Measurements from ENCODE around the gene OR7G2.

OR7G2 gene

DNA sequence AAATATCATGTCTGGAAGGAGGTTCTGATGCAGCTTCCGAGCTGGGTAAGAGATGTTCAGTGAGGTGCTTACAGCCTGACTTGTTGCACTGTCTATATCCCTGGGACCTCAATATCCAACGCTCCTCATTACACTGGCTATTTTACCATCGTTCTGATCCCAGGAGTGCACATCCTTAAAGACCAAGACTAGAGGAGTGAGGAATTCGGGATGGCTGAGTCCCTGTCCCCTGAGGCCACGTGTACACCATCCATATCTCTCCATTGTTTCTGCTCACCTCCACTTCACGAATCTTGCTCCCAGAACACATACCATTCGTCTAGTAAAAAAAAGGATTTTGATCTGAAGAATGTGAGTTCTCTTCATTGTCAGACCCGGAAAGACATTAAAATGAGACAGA lies at the start of gene OR7G2:
Gene OR7G2, minus strand, starts transcription at position 101 of the 400 bp plus-strand sequence. CDS start 4,232 bp downstream, outside the sequence.
- peaks cover 11% of the 10 kb centered on the region for H3K27me3 ChIP-seq (ENCODE audit: insufficient read depth, low read length)
- H3K36me3 ChIP-seq (ENCODE audit: insufficient read depth, low read length), result no peaks in the 10 kb centered on the region
- no peaks in the 10 kb centered on the region for H3K79me2 ChIP-seq (ENCODE audit: control insufficient read depth, insufficient read depth, low read length, unreplicated experiment)
- H3K27ac ChIP-seq (ENCODE audit: low read depth, low read length), result no peak within 1 kb of the TSS
- H3K4me1 ChIP-seq (ENCODE audit: control insufficient read depth, insufficient read depth, low read length, unreplicated experiment), result no peaks in the 10 kb centered on the region
- H3K4me3 ChIP-seq (ENCODE audit: low read depth, low read length), result no peak within 1 kb of the TSS
- no peak within 1 kb of the TSS for H2AFZ ChIP-seq (ENCODE audit: low read length, unreplicated experiment)

DNA sequence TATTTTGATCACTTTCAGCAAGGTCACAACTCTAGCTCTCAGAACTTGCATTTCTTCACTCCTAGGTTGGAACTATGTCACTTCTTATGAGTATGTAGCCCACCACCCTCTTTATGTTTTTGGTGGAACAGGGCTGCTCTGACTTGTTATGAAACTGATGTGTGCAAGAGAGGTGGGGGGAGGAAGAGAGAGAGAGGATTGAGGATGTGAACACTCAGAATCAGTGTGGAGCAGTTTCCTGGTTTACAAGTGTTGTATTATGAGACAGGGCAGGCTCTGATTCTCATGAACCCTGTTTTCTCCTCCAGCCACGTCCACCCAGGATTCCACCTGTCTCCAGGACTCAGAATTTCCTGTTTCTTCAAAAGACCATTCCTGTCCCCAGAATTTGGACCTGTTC lies 49.0 kb upstream of the OR7G2 start:
- peaks cover 77% of the 10 kb centered on the region for H3K36me3 ChIP-seq (ENCODE audit: insufficient read depth, low read length)
- no peak overlapping the region for H2AFZ ChIP-seq (ENCODE audit: low read length, unreplicated experiment)
- no peaks in the 10 kb centered on the region for H3K4me1 ChIP-seq (ENCODE audit: control insufficient read depth, insufficient read depth, low read length, unreplicated experiment)
- H3K79me2 ChIP-seq (ENCODE audit: control insufficient read depth, insufficient read depth, low read length, unreplicated experiment), result peaks cover 47% of the 10 kb centered on the region
- H3K27me3 ChIP-seq (ENCODE audit: insufficient read depth, low read length), result no peaks in the 10 kb centered on the region
- H3K4me3 ChIP-seq (ENCODE audit: low read depth, low read length), result no peak overlapping the region
- no peak overlapping the region for H3K27ac ChIP-seq (ENCODE audit: low read depth, low read length)

DNA sequence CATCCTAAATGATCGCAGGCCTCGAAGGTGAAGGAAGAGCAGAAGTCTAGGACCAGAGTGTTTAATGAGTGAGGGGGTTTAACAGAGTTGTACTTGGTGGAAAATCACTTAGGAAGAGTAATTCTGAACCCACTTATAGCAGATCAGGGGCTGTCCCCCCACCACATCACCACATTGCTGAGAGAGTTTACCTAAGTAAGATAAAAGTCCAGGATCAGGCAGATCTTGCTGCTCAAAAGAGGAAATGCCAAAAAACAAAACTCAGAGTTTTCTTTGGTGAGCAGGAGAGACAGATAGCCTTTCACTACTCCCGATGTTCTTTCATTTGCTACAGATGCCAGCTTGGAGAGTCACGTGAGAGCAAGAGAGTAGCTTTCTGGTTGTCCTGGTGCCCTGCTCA lies 48.3 kb upstream of the OR7G2 start:
- Histone ChIP-seq H3K4me1 (ENCODE audit: control insufficient read depth, insufficient read depth, low read length, unreplicated experiment) (no peaks in the 10 kb centered on the region), H2AFZ (ENCODE audit: low read length, unreplicated experiment) (no peak overlapping the region), H3K79me2 (ENCODE audit: control insufficient read depth, insufficient read depth, low read length, unreplicated experiment) (peaks cover 54% of the 10 kb centered on the region), H3K36me3 (ENCODE audit: insufficient read depth, low read length) (peaks cover 72% of the 10 kb centered on the region), H3K27me3 (ENCODE audit: insufficient read depth, low read length) (no peaks in the 10 kb centered on the region), H3K27ac (ENCODE audit: low read depth, low read length) (no peak overlapping the region), H3K4me3 (ENCODE audit: low read depth, low read length) (no peak overlapping the region)

DNA sequence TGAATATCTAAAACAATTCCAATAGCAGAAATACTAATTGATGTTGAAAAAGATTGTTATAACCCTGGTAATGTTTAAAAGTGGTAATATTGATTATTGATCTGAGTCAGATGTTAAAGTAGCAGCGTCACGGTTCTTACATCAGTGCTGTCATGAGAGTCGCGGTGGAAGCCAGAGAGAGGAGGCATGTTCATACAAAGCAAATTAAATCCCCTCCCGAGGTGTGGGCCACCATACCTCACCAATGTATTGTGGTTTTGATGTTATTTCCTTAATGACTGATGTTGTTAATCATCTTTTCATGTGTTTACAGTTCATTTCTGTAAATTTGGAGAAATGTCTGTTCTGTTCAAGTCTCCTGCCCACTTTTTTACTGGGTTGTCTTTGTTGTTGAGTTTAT lies 44.1 kb upstream of the OR7G2 start:
- H2AFZ ChIP-seq (ENCODE audit: low read length, unreplicated experiment), result no peak overlapping the region
- no peak overlapping the region for H3K4me3 ChIP-seq (ENCODE audit: low read depth, low read length)
- peaks cover 90% of the 10 kb centered on the region for H3K79me2 ChIP-seq (ENCODE audit: control insufficient read depth, insufficient read depth, low read length, unreplicated experiment)
- H3K4me1 ChIP-seq (ENCODE audit: control insufficient read depth, insufficient read depth, low read length, unreplicated experiment), result no peaks in the 10 kb centered on the region
- H3K27me3 ChIP-seq (ENCODE audit: insufficient read depth, low read length), result no peaks in the 10 kb centered on the region
- H3K36me3 ChIP-seq (ENCODE audit: insufficient read depth, low read length), result peaks cover 43% of the 10 kb centered on the region
- H3K27ac ChIP-seq (ENCODE audit: low read depth, low read length), result no peak overlapping the region

DNA sequence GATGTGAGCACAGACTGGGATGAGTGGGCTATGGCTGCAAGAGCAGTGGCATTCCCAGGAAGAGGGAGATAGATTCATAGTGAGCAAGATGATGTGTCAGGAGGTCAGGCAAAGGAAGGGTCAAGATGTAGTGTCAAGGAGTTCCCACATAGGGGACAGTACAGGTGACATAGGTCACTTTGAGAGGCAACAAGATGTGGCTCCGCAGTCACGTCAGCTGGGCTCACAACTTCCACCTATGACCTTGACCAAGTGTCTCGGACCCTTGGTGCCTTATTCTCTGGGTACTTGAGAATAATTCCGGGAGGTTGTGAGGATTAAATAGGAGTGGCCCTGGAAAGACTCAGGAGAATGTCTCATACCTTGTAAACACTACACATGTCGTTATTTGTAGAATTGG lies 43.4 kb upstream of the OR7G2 start:
- H2AFZ ChIP-seq (ENCODE audit: low read length, unreplicated experiment), result no peak overlapping the region
- no peak overlapping the region for H3K4me3 ChIP-seq (ENCODE audit: low read depth, low read length)
- no peak overlapping the region for H3K27ac ChIP-seq (ENCODE audit: low read depth, low read length)
- no peaks in the 10 kb centered on the region for H3K27me3 ChIP-seq (ENCODE audit: insufficient read depth, low read length)
- peaks cover 94% of the 10 kb centered on the region for H3K79me2 ChIP-seq (ENCODE audit: control insufficient read depth, insufficient read depth, low read length, unreplicated experiment)
- peaks cover 38% of the 10 kb centered on the region for H3K36me3 ChIP-seq (ENCODE audit: insufficient read depth, low read length)
- H3K4me1 ChIP-seq (ENCODE audit: control insufficient read depth, insufficient read depth, low read length, unreplicated experiment), result no peaks in the 10 kb centered on the region

DNA sequence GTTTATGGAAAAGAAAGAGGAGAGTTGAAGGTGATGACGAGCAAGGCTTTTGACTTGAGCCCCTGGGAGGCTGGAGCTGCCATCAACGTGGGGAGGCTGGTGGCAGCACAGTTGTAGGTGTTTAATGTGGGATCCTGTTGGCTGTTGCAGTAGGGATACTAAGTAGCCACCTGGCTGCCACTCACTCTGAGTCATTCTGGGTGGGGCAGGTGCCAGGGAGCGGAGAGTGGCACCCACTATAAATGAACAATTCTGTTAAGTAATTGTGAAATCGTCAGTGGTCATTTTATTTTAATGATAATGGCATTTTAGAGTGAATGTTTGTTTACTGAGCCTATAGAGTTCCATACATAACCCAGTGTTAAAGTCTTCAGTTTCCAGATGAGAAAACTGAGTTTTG lies 42.7 kb upstream of the OR7G2 start:
- no peaks in the 10 kb centered on the region for H3K27me3 ChIP-seq (ENCODE audit: insufficient read depth, low read length)
- H3K4me1 ChIP-seq (ENCODE audit: control insufficient read depth, insufficient read depth, low read length, unreplicated experiment), result no peaks in the 10 kb centered on the region
- no peak overlapping the region for H3K4me3 ChIP-seq (ENCODE audit: low read depth, low read length)
- H3K79me2 ChIP-seq (ENCODE audit: control insufficient read depth, insufficient read depth, low read length, unreplicated experiment), result peaks cover 95% of the 10 kb centered on the region
- no peak overlapping the region for H2AFZ ChIP-seq (ENCODE audit: low read length, unreplicated experiment)
- no peak overlapping the region for H3K27ac ChIP-seq (ENCODE audit: low read depth, low read length)
- peaks cover 37% of the 10 kb centered on the region for H3K36me3 ChIP-seq (ENCODE audit: insufficient read depth, low read length)

DNA sequence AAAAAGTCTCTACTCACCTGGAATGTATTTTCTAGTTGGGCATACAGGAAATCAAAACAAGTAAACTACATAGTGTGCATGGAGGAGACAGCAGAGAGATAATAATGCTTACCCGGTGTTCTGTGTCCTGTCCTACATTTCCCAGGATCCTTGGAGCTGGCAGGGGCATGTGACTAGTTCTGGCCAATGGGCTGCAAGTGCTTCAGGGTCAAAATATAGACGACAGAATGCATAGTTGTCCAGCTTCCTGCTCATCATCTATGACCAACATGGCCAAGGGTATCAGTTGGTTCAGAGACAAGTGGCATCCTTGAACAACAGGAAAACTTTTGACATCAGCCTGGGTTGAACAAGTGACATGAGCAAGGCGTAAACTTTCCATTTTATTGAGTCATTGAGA lies 41.4 kb upstream of the OR7G2 start:
- Histone ChIP-seq H3K27me3 (ENCODE audit: insufficient read depth, low read length) (no peaks in the 10 kb centered on the region), H3K4me1 (ENCODE audit: control insufficient read depth, insufficient read depth, low read length, unreplicated experiment) (no peaks in the 10 kb centered on the region), H3K36me3 (ENCODE audit: insufficient read depth, low read length) (peaks cover 42% of the 10 kb centered on the region), H3K79me2 (ENCODE audit: control insufficient read depth, insufficient read depth, low read length, unreplicated experiment) (peaks cover 94% of the 10 kb centered on the region), H2AFZ (ENCODE audit: low read length, unreplicated experiment) (no peak overlapping the region), H3K27ac (ENCODE audit: low read depth, low read length) (no peak overlapping the region), H3K4me3 (ENCODE audit: low read depth, low read length) (no peak overlapping the region)

DNA sequence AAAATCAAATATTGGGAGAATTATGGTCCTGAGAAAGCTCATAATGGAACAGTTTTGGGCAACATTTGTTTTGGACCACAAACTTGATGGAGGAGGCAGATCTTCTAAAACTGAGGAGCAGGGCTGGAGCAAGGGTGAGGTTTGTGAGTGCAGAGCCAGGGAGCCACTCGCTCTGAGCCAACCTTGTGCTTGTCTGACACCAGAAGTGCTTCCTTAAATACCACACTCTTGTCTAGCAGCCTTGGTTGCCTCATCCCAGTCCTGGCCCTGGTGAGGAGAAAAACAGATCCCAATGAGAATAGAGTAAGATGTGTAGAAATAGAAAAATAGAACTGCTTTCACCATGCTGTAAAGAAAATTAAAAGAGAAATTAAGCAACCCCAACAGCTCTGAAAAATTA lies 39.6 kb upstream of the OR7G2 start:
- H2AFZ ChIP-seq (ENCODE audit: low read length, unreplicated experiment), result no peak overlapping the region
- H3K27me3 ChIP-seq (ENCODE audit: insufficient read depth, low read length), result no peaks in the 10 kb centered on the region
- peaks cover 36% of the 10 kb centered on the region for H3K36me3 ChIP-seq (ENCODE audit: insufficient read depth, low read length)
- H3K4me1 ChIP-seq (ENCODE audit: control insufficient read depth, insufficient read depth, low read length, unreplicated experiment), result peaks cover 4% of the 10 kb centered on the region
- no peak overlapping the region for H3K27ac ChIP-seq (ENCODE audit: low read depth, low read length)
- H3K79me2 ChIP-seq (ENCODE audit: control insufficient read depth, insufficient read depth, low read length, unreplicated experiment), result peaks cover 95% of the 10 kb centered on the region
- H3K4me3 ChIP-seq (ENCODE audit: low read depth, low read length), result no peak overlapping the region

DNA sequence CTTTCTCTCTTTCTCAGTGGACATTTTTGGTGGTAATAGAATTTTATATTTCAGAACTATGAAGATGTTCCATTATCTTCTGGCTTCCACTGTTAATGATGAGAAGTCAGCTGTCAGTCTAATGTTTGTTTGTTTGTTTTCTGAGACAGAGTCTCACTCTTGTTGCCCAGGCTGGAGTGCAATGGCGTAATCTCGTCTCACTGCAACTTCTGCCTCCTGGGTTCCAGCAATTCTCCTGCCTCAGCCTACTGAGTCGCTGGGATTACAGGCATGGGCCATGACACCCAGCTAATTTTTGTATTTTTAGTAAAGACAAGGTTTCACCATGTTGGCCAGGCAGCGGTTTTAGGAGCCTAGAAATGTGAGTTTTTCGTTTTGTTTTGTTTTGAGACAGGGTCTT lies 37.6 kb upstream of the OR7G2 start:
- Histone ChIP-seq H3K4me1 (ENCODE audit: control insufficient read depth, insufficient read depth, low read length, unreplicated experiment) (peaks cover 11% of the 10 kb centered on the region), H3K27me3 (ENCODE audit: insufficient read depth, low read length) (no peaks in the 10 kb centered on the region), H3K36me3 (ENCODE audit: insufficient read depth, low read length) (peaks cover 30% of the 10 kb centered on the region), H3K4me3 (ENCODE audit: low read depth, low read length) (no peak overlapping the region), H3K27ac (ENCODE audit: low read depth, low read length) (no peak overlapping the region), H3K79me2 (ENCODE audit: control insufficient read depth, insufficient read depth, low read length, unreplicated experiment) (peaks cover 93% of the 10 kb centered on the region), H2AFZ (ENCODE audit: low read length, unreplicated experiment) (no peak overlapping the region)

DNA sequence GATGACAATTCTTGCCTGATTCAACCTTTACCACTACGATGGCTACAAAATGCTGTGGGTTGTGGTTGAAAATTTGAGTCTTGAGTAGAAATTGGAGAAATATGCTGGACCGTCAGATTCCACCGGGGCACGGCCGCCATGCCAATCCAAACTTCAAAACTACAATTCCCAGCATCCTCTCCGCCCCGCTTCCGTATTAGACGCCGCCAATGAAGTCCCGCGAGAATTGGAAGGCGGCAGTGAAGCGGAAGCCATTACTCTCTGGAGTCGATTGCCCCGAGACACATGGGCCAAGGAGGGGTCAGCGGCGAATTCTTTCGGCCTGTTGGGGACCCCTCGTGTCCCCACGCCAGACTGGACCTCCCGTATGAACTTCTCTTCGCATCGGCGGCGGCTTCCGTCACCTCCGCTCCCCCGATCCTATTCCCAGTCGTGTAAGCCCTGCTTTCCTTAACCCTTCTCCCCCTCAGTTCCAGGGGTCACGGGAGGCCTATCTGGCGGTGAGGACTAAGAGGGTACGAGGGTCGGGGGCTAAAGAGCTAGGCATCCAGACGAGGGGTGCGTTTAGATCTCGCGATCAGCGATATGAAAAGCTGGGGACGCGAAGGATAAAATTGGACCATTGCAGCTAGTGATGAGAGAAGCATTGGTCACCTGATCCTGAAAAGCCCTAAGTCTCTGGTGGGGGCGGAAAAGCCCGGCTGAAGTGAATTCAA lies 33.0 kb upstream of the OR7G2 start, which contains the start of gene ZNF317:
Gene ZNF317, plus strand, starts transcription at position 239 of the 716 bp plus-strand sequence. CDS start 15,620 bp downstream, outside the sequence.
- Histone ChIP-seq H3K4me1 (ENCODE audit: control insufficient read depth, insufficient read depth, low read length, unreplicated experiment) (peaks cover 11% of the 10 kb centered on the region), H3K27me3 (ENCODE audit: insufficient read depth, low read length) (no peaks in the 10 kb centered on the region), H3K36me3 (ENCODE audit: insufficient read depth, low read length) (peaks cover 17% of the 10 kb centered on the region), H2AFZ (ENCODE audit: low read length, unreplicated experiment) (peak within 1 kb of the TSS; percentile 98), H3K79me2 (ENCODE audit: control insufficient read depth, insufficient read depth, low read length, unreplicated experiment) (peaks cover 50% of the 10 kb centered on the region), H3K27ac (ENCODE audit: low read depth, low read length) (peak within 1 kb of the TSS; percentile 69), H3K4me3 (ENCODE audit: low read depth, low read length) (peak within 1 kb of the TSS; percentile 99)

DNA sequence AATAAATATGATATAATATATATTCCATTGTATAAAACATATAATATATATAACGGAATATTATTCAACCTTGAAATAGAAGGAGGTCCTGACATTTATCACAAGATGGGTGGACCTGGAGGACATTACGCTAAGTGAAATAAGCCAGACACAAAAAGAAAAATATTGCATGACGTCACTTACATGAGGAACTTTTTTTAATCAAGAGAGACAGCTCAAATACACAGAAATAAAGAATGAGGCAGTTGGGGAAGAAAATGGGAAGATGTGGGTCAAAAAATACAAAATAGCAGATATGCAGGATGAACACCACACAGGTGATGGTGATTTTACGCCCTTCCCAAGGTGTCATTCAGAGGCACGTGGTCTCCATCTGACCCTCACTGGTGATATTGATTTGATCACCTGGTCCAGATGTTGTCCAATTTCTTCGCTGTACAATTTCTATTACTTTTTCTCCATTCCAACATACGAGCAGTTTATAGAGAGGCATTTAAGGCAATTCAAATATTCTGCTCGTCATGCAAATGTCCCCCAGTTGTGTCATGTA lies 32.4 kb upstream of the OR7G2 start:
- H3K27ac ChIP-seq (ENCODE audit: low read depth, low read length), result no peak overlapping the region
- peaks cover 13% of the 10 kb centered on the region for H3K36me3 ChIP-seq (ENCODE audit: insufficient read depth, low read length)
- H3K4me1 ChIP-seq (ENCODE audit: control insufficient read depth, insufficient read depth, low read length, unreplicated experiment), result peaks cover 11% of the 10 kb centered on the region
- peaks cover 44% of the 10 kb centered on the region for H3K79me2 ChIP-seq (ENCODE audit: control insufficient read depth, insufficient read depth, low read length, unreplicated experiment)
- peak overlapping the region; percentile 98 for H2AFZ ChIP-seq (ENCODE audit: low read length, unreplicated experiment)
- no peaks in the 10 kb centered on the region for H3K27me3 ChIP-seq (ENCODE audit: insufficient read depth, low read length)
- peak overlapping the region; percentile 99 for H3K4me3 ChIP-seq (ENCODE audit: low read depth, low read length)

Measured in ACC112 (cell line).